ENCODE measurements around the gene NEDD4L. TPM values are rescaled to one million over a fixed set of nuclear protein-coding genes. Genes with fewer than 3 reads are reported as not detected.

NEDD4L gene
- total and polyA plus RNA-seq, 4 experiments from 2014 or later = 2.8 to 4.1 (median 3.8) TPM

DNA sequence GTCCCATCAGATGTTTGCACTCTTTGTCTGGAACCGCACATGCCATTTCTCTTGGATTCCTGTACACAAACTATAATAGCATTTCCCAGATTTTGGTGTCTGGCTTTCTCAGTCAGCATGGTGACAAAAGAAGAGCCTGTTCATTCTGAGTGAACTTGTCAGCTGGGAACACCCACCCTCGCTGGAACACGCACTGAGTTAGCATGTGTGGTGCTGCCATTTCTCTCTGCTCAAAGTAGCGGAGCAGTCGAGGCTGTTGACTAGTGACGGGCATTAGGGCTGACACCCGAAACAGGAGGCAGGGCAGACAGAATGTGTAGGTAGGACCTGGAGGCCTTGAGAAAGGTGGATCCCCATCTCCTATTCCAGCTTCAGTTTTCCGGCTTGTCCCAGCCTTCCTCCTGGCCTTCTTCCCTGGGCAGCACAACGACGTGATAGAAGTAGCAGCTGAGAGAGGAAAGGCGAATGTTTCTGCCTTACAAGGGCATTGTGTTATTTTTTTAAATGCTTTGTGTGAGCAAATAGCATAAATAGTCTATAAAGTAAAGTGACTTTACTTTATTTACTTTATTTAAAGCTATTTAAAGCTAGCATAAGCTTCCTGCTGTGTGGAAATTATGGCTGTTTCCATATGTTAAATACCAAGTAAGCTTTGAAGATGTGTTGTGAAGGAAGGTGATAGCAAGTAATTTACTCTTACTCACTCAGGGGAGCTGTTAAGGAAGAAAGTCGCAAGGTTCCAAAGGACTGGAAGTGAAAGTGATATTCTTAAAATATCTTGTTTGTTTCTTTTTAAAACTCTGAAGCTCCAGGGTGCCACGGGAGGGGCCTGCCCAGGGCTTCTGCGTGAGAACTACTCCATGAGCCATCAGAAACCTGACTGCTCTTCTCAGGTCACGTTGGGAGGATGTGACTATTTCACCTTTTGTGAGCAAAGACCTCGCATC, 272.6 kb downstream of the NEDD4L start:
- CTCF ChIA-PET (ENCODE audit: partially characterized antibody) = interaction anchor here (0.9 kb wide), 1 partner anchor 9 kb away, joined by 3 read pairs; no protein-coding TSS in a partner anchor
- peak overlapping the region in 5 of 7 donors; percentile 37 to 81 (median 68) for H3K27ac Mint-ChIP-seq
- POLR2A ChIA-PET (ENCODE audit: partially characterized antibody) = no interaction called here

DNA sequence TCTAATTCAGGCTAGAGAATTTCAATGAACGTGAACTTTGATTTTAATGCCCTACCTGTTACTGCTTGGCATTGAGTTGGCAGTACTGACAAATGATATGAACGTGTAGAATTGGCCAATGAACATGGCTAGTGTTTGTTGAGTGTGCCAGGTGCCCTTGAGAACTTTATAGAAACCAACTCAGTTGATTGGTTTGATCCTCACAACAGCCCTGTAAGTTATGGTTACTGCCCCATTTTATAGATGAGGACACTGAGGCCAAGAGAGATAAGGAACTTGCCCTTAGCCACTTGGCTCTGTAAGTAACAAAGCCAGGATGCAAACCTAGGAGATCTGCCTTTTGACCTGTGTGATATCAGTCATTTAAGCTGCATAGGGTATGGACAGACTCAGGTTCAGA, 275.7 kb downstream of the NEDD4L start:
- no peaks in the 10 kb centered on the region for H3K36me3 ChIP-seq (ENCODE audit: insufficient read depth, low read length)
- H3K4me1 ChIP-seq (ENCODE audit: insufficient read depth, low read length) = peaks cover 11% of the 10 kb centered on the region
- no peaks in the 10 kb centered on the region for H3K27me3 ChIP-seq (ENCODE audit: insufficient read depth, low read length)
- Mint-ChIP-seq H3K36me3 (no peaks in the 10 kb centered on the region), H3K27me3 (peaks cover 4% of the 10 kb centered on the region in 2 donors), H3K9me3 (peaks cover 0 to 1% (median 0%) of the 10 kb centered on the region in 8 donors), H3K4me3 (no peak overlapping the region), H3K27ac (no peak overlapping the region), H3K4me1 (peaks cover 13 to 39% (median 25%) of the 10 kb centered on the region in 4 donors)
- H3K27ac ChIP-seq (ENCODE audit: low read depth, low read length) = no peak overlapping the region
- ChIA-PET POLR2A (ENCODE audit: partially characterized antibody) (no interaction called here), CTCF (ENCODE audit: partially characterized antibody) (interaction anchor here (0.9 to 1.2 kb wide), 2 partner anchors 9 to 15 kb away, joined by 3 read pairs; no protein-coding TSS in a partner anchor)
- no peak overlapping the region for H3K4me3 ChIP-seq (ENCODE audit: low read length in 2 of 2)
- intact Hi-C loops (cut with micrococcal nuclease) = loop anchor here (5.0 to 10.0 kb wide), 2 partner anchors 122 to 435 kb away; no protein-coding TSS in a partner anchor
- no peak for DNase-seq
- H3K9me3 ChIP-seq (ENCODE audit: control insufficient read depth in 1 of 2, low read length in 2 of 2) = no peaks in the 10 kb centered on the region

More for the DNA sequence above, 272.6 kb downstream of the NEDD4L start:
- no peak overlapping the region for H3K4me3 ChIP-seq (ENCODE audit: low read length in 2 of 2)
- peak in 1 of 5 donors; percentile 25 for DNase-seq
- Mint-ChIP-seq H3K9me3 (peaks cover 0 to 1% (median 0%) of the 10 kb centered on the region in 8 donors), H3K4me1 (peaks cover 9 to 55% (median 30%) of the 10 kb centered on the region in 4 donors), H3K27me3 (peaks cover 4% of the 10 kb centered on the region in 2 donors), H3K4me3 (peak overlapping the region in 1 of 8 donors; percentile 2), H3K36me3 (no peaks in the 10 kb centered on the region)
- no peaks in the 10 kb centered on the region for H3K27me3 ChIP-seq (ENCODE audit: insufficient read depth, low read length)
- H3K4me1 ChIP-seq (ENCODE audit: insufficient read depth, low read length) = peaks cover 16% of the 10 kb centered on the region
- no peaks in the 10 kb centered on the region for H3K36me3 ChIP-seq (ENCODE audit: insufficient read depth, low read length)
- intact Hi-C loops (cut with micrococcal nuclease) = no loop called here
- H3K27ac ChIP-seq (ENCODE audit: low read depth, low read length) = no peak overlapping the region
- H3K9me3 ChIP-seq (ENCODE audit: control insufficient read depth in 1 of 2, low read length in 2 of 2) = no peaks in the 10 kb centered on the region

DNA sequence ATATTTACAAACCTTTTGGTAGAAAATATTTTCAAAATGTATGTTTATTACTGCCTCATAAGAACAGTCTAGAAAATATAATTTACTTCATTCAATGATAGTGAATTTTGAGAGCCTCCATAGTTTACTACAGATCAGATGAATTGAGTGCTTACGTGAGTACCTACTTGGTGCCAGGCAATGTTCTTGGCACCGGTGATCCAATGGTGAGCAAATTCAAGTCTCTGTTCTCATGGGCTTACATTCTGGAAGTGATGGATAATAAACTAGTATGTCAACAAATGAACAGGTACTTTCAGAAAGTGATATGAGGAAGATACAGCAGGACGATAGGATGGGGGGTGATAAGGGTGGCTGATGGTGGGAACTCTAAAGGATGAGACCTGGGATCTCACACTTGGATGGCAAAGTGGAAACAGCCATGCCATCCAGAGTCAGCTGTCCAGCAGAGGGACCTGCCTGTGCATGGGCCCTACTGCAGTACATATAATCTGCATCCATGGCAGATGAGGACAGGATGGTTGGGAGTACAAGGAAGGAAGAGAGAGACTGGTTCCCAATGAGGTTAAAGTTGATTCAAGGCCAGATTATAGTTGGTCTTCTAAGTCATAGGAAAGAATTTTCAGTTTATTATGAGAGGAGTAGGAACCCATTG, 277.0 kb downstream of the NEDD4L start:
- Mint-ChIP-seq H3K27ac (peak overlapping the region in 4 of 7 donors; percentile 5 to 82 (median 20)), H3K27me3 (peaks cover 4% of the 10 kb centered on the region in 2 donors)
- CTCF ChIA-PET (ENCODE audit: partially characterized antibody) = interaction anchor here (0.9 to 2.4 kb wide), 5 partner anchors 7 to 160 kb away, joined by 3 to 20 read pairs (median 6); no protein-coding TSS in a partner anchor

DNA sequence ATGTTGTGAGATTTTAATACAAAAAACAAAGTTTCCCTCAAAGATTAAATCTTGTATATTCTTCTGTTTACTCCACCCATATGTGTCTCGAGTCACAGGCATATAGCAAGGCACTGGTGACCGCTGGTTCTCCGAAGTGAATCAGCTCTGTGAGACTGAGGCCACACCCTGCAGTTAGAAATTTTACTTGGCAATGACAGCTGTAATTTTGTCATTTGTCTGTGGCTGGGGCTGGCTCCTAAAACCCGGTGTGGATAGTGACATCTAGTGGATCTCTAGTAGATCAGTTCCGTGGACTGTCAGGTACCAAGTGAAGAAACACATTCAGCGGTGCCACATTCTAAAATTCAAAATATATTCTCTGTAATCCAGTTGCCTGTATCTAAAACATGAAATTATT, 278.0 kb downstream of the NEDD4L start:
- Histone ChIP-seq H3K27ac (ENCODE audit: low read depth, low read length) (no peak overlapping the region), H3K9me3 (ENCODE audit: control insufficient read depth in 1 of 2, low read length in 2 of 2) (no peaks in the 10 kb centered on the region), H3K4me3 (ENCODE audit: low read length in 2 of 2) (no peak overlapping the region), H3K4me1 (ENCODE audit: insufficient read depth, low read length) (peaks cover 11% of the 10 kb centered on the region), H3K36me3 (ENCODE audit: insufficient read depth, low read length) (no peaks in the 10 kb centered on the region), H3K27me3 (ENCODE audit: insufficient read depth, low read length) (no peaks in the 10 kb centered on the region)
- Mint-ChIP-seq H3K4me1 (peaks cover 12 to 21% (median 17%) of the 10 kb centered on the region in 4 donors), H3K36me3 (no peaks in the 10 kb centered on the region), H3K27ac (peak overlapping the region; percentile 26 to 92 (median 53)), H3K9me3 (peaks cover 0 to 1% (median 0%) of the 10 kb centered on the region in 8 donors), H3K27me3 (peaks cover 4% of the 10 kb centered on the region in 2 donors), H3K4me3 (peak overlapping the region in 7 of 8 donors; percentile 36 to 88 (median 72))
- DNase-seq = peak; percentile 45 to 72 (median 70)
- CTCF ChIA-PET (ENCODE audit: partially characterized antibody) = interaction anchor here (0.6 to 2.4 kb wide), 9 partner anchors 8 to 161 kb away, joined by 3 to 20 read pairs (median 6); no protein-coding TSS in a partner anchor
- POLR2A ChIA-PET (ENCODE audit: partially characterized antibody) = interaction anchor here (0.7 to 1.3 kb wide), 3 partner anchors 10 to 19 kb away, joined by 3 to 4 read pairs (median 3); no protein-coding TSS in a partner anchor
- intact Hi-C loops (cut with micrococcal nuclease) = loop anchor here (1.0 to 10.0 kb wide), 7 partner anchors 19 to 691 kb away; no protein-coding TSS in a partner anchor

More for the DNA sequence above, 277.0 kb downstream of the NEDD4L start:
- H3K9me3 Mint-ChIP-seq = peaks cover 0 to 1% (median 0%) of the 10 kb centered on the region in 8 donors
- H3K27ac ChIP-seq (ENCODE audit: low read depth, low read length) = no peak overlapping the region
- no peaks in the 10 kb centered on the region for H3K9me3 ChIP-seq (ENCODE audit: control insufficient read depth in 1 of 2, low read length in 2 of 2)
- H3K27me3 ChIP-seq (ENCODE audit: insufficient read depth, low read length) = no peaks in the 10 kb centered on the region
- H3K4me3 Mint-ChIP-seq = peak overlapping the region in 3 of 8 donors; percentile 36 to 55 (median 37)
- peaks cover 13 to 30% (median 23%) of the 10 kb centered on the region in 4 donors for H3K4me1 Mint-ChIP-seq
- no peak overlapping the region for H3K4me3 ChIP-seq (ENCODE audit: low read length in 2 of 2)
- no peak for DNase-seq
- intact Hi-C loops (cut with micrococcal nuclease) = loop anchor here (5.0 to 10.0 kb wide), 2 partner anchors 124 to 436 kb away; no protein-coding TSS in a partner anchor
- peaks cover 11% of the 10 kb centered on the region for H3K4me1 ChIP-seq (ENCODE audit: insufficient read depth, low read length)
- no peaks in the 10 kb centered on the region for H3K36me3 ChIP-seq (ENCODE audit: insufficient read depth, low read length)
- POLR2A ChIA-PET (ENCODE audit: partially characterized antibody) = interaction anchor here (1.3 kb wide), 1 partner anchor 9 kb away, joined by 4 read pairs; no protein-coding TSS in a partner anchor
- no peaks in the 10 kb centered on the region for H3K36me3 Mint-ChIP-seq

DNA sequence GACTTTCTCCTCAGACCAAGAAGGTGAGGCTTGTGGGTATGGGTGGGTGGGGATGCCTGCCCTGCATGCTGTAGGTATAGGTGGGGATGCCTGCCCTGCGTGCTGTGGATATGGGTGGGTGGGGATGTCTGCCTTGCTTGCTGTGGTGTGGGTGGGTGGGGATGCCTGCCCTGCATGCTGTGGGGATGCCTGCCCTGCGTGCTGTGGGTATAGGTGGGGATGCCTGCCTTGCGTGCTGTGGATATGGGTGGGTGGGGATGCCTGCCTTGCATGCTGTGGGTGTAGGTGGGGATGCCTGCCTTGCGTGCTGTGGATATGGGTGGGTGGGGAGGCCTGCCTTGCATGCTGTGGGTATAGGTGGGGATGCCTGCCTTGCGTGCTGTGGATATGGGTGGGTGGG, 278.4 kb downstream of the NEDD4L start:
- peaks cover 11% of the 10 kb centered on the region for H3K4me1 ChIP-seq (ENCODE audit: insufficient read depth, low read length)
- no peaks in the 10 kb centered on the region for H3K9me3 ChIP-seq (ENCODE audit: control insufficient read depth in 1 of 2, low read length in 2 of 2)
- intact Hi-C loops (cut with micrococcal nuclease) = loop anchor here (1.0 to 10.0 kb wide), 7 partner anchors 20 to 692 kb away; no protein-coding TSS in a partner anchor
- no peak overlapping the region for H3K4me3 ChIP-seq (ENCODE audit: low read length in 2 of 2)
- ChIA-PET CTCF (ENCODE audit: partially characterized antibody) (interaction anchor here (0.8 to 2.4 kb wide), 5 partner anchors 11 to 140 kb away, joined by 4 to 20 read pairs (median 6); no protein-coding TSS in a partner anchor), POLR2A (ENCODE audit: partially characterized antibody) (interaction anchor here (0.7 to 1.3 kb wide), 3 partner anchors 11 to 19 kb away, joined by 3 to 4 read pairs (median 3); no protein-coding TSS in a partner anchor)
- H3K9me3 Mint-ChIP-seq = peaks cover 0 to 1% (median 0%) of the 10 kb centered on the region in 8 donors
- no peak overlapping the region for H3K27ac ChIP-seq (ENCODE audit: low read depth, low read length)
- H3K27ac Mint-ChIP-seq = no peak overlapping the region
- H3K27me3 Mint-ChIP-seq = peaks cover 4% of the 10 kb centered on the region in 2 donors
- H3K36me3 Mint-ChIP-seq = no peaks in the 10 kb centered on the region
- no peaks in the 10 kb centered on the region for H3K27me3 ChIP-seq (ENCODE audit: insufficient read depth, low read length)
- peaks cover 12 to 16% (median 15%) of the 10 kb centered on the region in 4 donors for H3K4me1 Mint-ChIP-seq
- no peaks in the 10 kb centered on the region for H3K36me3 ChIP-seq (ENCODE audit: insufficient read depth, low read length)
- H3K4me3 Mint-ChIP-seq = no peak overlapping the region
- DNase-seq = no peak

DNA sequence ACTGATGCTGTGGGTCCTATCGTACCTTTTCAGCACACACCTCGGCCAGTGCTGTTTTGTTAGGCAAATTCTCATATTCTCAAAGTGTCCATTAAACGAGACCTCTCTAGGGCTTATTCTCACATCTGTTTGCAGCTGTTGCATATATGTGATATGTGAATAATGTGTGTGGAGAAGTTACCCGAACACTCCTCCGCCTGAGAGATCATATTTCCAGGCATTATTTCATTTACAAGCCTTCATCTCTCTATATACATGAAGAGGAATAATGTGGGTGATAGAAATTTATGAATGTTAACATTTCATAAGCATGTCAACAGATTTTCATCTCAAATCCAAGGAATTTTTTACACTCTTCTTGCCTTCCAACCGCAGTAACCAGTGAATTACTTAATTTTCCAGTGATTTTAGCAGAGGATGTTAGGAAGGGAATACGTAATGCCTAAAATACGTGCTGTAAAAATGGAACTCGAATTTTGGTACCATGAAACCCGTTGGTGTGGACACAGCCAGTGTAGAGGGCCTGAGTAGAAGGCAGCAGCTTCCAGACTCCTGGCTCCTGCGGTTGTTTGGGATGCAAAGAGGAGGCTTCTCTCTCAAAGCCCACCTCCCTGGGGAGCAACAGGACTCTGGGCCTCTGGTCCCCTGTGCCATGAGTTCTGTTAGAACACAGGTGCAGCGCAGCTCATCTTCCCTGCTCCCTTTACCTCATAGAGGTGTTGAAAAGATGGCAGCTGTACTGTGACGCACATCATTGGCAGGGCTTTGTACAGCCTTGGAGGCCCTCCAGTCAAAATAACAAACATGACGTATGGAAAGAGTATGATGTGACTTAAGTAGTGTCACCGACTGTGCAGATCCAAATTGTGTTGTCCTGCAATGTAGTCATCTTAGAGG, 280.1 kb downstream of the NEDD4L start:
- no peak for DNase-seq
- Histone ChIP-seq H3K27me3 (ENCODE audit: insufficient read depth, low read length) (no peaks in the 10 kb centered on the region), H3K4me1 (ENCODE audit: insufficient read depth, low read length) (peaks cover 11% of the 10 kb centered on the region), H3K4me3 (ENCODE audit: low read length in 2 of 2) (no peak overlapping the region), H3K9me3 (ENCODE audit: control insufficient read depth in 1 of 2, low read length in 2 of 2) (no peaks in the 10 kb centered on the region), H3K27ac (ENCODE audit: low read depth, low read length) (no peak overlapping the region), H3K36me3 (ENCODE audit: insufficient read depth, low read length) (no peaks in the 10 kb centered on the region)
- peaks cover 7 to 14% (median 11%) of the 10 kb centered on the region in 4 donors for H3K4me1 Mint-ChIP-seq
- H3K27me3 Mint-ChIP-seq = peaks cover 4% of the 10 kb centered on the region in 2 donors
- H3K4me3 Mint-ChIP-seq = no peak overlapping the region
- H3K27ac Mint-ChIP-seq = no peak overlapping the region
- H3K36me3 Mint-ChIP-seq = no peaks in the 10 kb centered on the region
- intact Hi-C loops (cut with micrococcal nuclease) = loop anchor here (2.0 to 10.0 kb wide), 4 partner anchors 21 to 693 kb away; no protein-coding TSS in a partner anchor
- CTCF ChIA-PET (ENCODE audit: partially characterized antibody) = no interaction called here
- H3K9me3 Mint-ChIP-seq = peaks cover 0 to 1% (median 0%) of the 10 kb centered on the region in 8 donors
- POLR2A ChIA-PET (ENCODE audit: partially characterized antibody) = no interaction called here
